Measurements from ENCODE around the gene TMEM176B.

TMEM176B gene

DNA sequence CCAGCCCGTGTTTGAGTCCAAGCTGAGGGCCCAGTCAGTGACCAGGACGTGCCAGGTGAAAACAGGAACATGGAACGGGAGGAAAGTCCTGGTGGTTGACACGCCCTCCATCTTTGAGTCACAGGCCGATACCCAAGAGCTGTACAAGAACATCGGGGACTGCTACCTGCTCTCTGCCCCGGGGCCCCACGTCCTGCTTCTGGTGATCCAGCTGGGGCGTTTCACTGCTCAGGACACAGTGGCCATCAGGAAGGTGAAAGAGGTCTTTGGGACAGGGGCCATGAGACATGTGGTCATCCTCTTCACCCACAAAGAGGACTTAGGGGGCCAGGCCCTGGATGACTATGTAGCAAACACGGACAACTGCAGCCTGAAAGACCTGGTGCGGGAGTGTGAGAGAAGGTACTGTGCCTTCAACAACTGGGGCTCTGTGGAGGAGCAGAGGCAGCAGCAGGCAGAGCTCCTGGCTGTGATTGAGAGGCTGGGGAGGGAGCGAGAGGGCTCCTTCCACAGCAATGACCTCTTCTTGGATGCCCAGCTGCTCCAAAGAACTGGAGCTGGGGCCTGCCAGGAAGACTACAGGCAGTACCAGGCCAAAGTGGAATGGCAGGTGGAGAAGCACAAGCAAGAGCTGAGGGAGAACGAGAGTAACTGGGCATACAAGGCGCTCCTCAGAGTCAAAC lies 57.7 kb downstream of the TMEM176B start:
- TF ChIP-seq, protein P1, sequence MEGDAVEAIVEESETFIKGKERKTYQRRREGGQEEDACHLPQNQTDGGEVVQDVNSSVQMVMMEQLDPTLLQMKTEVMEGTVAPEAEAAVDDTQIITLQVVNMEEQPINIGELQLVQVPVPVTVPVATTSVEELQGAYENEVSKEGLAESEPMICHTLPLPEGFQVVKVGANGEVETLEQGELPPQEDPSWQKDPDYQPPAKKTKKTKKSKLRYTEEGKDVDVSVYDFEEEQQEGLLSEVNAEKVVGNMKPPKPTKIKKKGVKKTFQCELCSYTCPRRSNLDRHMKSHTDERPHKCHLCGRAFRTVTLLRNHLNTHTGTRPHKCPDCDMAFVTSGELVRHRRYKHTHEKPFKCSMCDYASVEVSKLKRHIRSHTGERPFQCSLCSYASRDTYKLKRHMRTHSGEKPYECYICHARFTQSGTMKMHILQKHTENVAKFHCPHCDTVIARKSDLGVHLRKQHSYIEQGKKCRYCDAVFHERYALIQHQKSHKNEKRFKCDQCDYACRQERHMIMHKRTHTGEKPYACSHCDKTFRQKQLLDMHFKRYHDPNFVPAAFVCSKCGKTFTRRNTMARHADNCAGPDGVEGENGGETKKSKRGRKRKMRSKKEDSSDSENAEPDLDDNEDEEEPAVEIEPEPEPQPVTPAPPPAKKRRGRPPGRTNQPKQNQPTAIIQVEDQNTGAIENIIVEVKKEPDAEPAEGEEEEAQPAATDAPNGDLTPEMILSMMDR (IDR thresholded peaks at IDR 0.05; ENCODE audit: control insufficient read depth, extremely low read depth, insufficient read depth) = no peak
- no peak for DNase-seq (ENCODE audit: low read depth)
- H3K4me3 ChIP-seq (ENCODE audit: low read depth, low read length) = no peak overlapping the region
